ENCODE measurements around the gene CCDC14.
"Not testable (repeated sequence)": the region's sequence is repeated elsewhere in the genome, so short reads cannot be mapped to it uniquely, and the experiment has no call there.

Gene CCDC14

GRCh38 chr3:123890162-123890561 lies 70.9 kb downstream of the CCDC14 start:
- not testable (repeated sequence) for H3K27ac ChIP-seq (replicated peaks; ENCODE audit: low read length); H2BK120ac ChIP-seq (ENCODE audit: low read depth, low read length); H2BK12ac ChIP-seq (ENCODE audit: low read length); H2AK5ac ChIP-seq (ENCODE audit: low read depth, low read length); DNase-seq (ENCODE audit: low spot score); H4K91ac ChIP-seq (ENCODE audit: low read depth, low read length, poor library complexity); H3K4me1 ChIP-seq (ENCODE audit: control insufficient read depth in 2 of 2, insufficient read depth in 1 of 2, low read depth in 1 of 2, low read length in 2 of 2); H4K8ac ChIP-seq (ENCODE audit: low read depth, low read length); H3K4me2 ChIP-seq (ENCODE audit: insufficient read depth, low read length, poor library complexity, severe bottlenecking); H3K27me3 ChIP-seq (ENCODE audit: control insufficient read depth in 3 of 3, insufficient read depth in 3 of 3, low read depth in 1 of 3, low read length in 3 of 3); H3K4me3 ChIP-seq (ENCODE audit: low read length in 2 of 2); H3K79me1 ChIP-seq (ENCODE audit: low read depth, low read length); H2BK15ac ChIP-seq (ENCODE audit: low read length); H2AFZ ChIP-seq (ENCODE audit: low read length); H3K9ac ChIP-seq (ENCODE audit: low read depth, low read length, poor library complexity); H3K4ac ChIP-seq (ENCODE audit: low read length); H2BK5ac ChIP-seq (ENCODE audit: low read length); H3K23ac ChIP-seq (ENCODE audit: low read depth, low read length, poor library complexity); H3K18ac ChIP-seq (ENCODE audit: low read length); H3K36me3 ChIP-seq (replicated peaks in 1 of 2; ENCODE audit: control insufficient read depth in 2 of 2, insufficient read depth in 2 of 2, low read length in 2 of 2); H3K14ac ChIP-seq (ENCODE audit: low read length)
- peaks cover 4 to 32% of the 10 kb centered on the region in 2 donors for H3K9me3 ChIP-seq (replicated peaks in 1 of 2; ENCODE audit: control insufficient read depth in 2 of 2, insufficient read depth in 1 of 2, low read depth in 1 of 2, low read length in 2 of 2)
- no CpG with 5 or more reads among the region's 3 CpGs for WGBS, 2 donors (ENCODE audit: extremely low coverage in 2 of 2, insufficient read length in 2 of 2, insufficient replicate concordance in 1 of 2)

DNA sequence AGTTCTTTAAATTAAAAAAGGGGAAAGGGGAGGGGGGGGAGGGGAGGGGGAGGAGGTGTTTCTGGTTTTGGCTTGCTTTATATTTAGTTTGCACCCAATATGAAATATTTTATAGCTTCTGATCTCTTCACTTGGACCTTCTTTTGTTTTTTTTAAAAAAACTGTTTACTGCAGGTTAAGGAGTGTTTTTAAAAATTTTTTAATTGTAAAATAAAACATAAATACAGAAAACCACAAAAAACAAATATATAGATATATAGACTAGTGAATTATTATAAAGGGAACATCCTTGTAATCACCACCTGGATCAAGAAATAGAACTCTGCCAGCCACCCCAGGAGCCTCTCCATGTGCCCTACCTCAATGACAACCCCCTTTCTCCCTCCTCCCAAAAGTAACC lies 76.0 kb downstream of the CCDC14 start:
- Histone ChIP-seq H3K9me3 (replicated peaks in 1 of 2; ENCODE audit: control insufficient read depth in 2 of 2, insufficient read depth in 1 of 2, low read depth in 1 of 2, low read length in 2 of 2) (peaks cover 0 to 7% of the 10 kb centered on the region in 2 donors), H2BK120ac (ENCODE audit: low read depth, low read length) (no peak overlapping the region), H2AK5ac (ENCODE audit: low read depth, low read length) (no peak overlapping the region), H3K23ac (ENCODE audit: low read depth, low read length, poor library complexity) (no peak overlapping the region), H3K27me3 (ENCODE audit: control insufficient read depth in 3 of 3, insufficient read depth in 3 of 3, low read depth in 1 of 3, low read length in 3 of 3) (no peaks in the 10 kb centered on the region), H3K4me1 (ENCODE audit: control insufficient read depth in 2 of 2, insufficient read depth in 1 of 2, low read depth in 1 of 2, low read length in 2 of 2) (peaks cover 9 to 26% of the 10 kb centered on the region in 2 donors), H3K9ac (ENCODE audit: low read depth, low read length, poor library complexity) (no peak overlapping the region), H3K27ac (replicated peaks; ENCODE audit: low read length) (no peak overlapping the region), H3K36me3 (replicated peaks in 1 of 2; ENCODE audit: control insufficient read depth in 2 of 2, insufficient read depth in 2 of 2, low read length in 2 of 2) (no peaks in the 10 kb centered on the region), H3K79me1 (ENCODE audit: low read depth, low read length) (peaks cover 2% of the 10 kb centered on the region), H3K14ac (ENCODE audit: low read length) (no peak overlapping the region), H4K8ac (ENCODE audit: low read depth, low read length) (no peak overlapping the region), H4K91ac (ENCODE audit: low read depth, low read length, poor library complexity) (no peak overlapping the region), H3K18ac (ENCODE audit: low read length) (no peak overlapping the region), H2BK5ac (ENCODE audit: low read length) (no peak overlapping the region), H3K4me3 (ENCODE audit: low read length in 2 of 2) (peak overlapping the region in 1 of 2 donors; percentile 51), H2BK12ac (ENCODE audit: low read length) (no peak overlapping the region), H3K4ac (ENCODE audit: low read length) (no peak overlapping the region), H2AFZ (ENCODE audit: low read length) (no peak overlapping the region), H2BK15ac (ENCODE audit: low read length) (no peak overlapping the region), H3K4me2 (ENCODE audit: insufficient read depth, low read length, poor library complexity, severe bottlenecking) (no peak overlapping the region)
- DNase-seq (ENCODE audit: low spot score): no peak

DNA sequence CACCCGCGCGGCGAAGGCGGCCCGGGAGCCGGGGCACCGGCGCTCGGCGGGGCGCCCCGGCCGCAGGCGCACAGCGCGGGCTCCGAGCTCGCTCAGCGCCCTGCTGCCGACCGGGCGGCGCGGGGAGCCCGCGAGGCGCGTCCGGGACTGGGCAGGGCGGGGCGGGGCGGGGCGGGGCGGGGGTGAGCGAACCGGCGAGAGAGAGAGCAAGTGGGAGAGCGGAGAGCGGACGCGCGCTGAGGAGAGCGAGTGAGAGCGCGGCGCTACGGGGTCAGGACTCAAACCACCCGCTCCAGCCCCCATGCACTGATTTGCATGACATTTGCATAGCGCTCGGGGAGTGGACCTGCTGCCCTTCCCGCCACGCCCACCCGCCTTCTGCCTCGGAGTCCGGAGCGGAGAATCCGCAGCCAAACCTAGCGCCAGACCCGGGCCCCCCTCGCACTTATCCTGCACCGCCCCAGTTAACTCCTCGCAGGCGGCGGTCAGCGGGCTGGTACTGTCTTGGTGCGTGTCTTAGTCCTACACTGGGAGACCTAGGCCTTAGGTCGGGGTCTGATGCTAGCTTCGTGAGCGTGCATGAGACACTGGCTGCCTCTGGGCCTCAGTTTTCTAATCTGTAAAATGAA lies 76.7 kb downstream of the CCDC14 start, which contains the start of gene MYLK:
MYLK (minus strand) TSS at position 130 of the 629 bp plus-strand sequence. CDS start 90,491 bp downstream, outside the sequence.
- Histone ChIP-seq H3K27ac (replicated peaks; ENCODE audit: low read length) (peak within 1 kb of the TSS; percentile 72), H3K4ac (ENCODE audit: low read length) (no peak within 1 kb of the TSS)

DNA sequence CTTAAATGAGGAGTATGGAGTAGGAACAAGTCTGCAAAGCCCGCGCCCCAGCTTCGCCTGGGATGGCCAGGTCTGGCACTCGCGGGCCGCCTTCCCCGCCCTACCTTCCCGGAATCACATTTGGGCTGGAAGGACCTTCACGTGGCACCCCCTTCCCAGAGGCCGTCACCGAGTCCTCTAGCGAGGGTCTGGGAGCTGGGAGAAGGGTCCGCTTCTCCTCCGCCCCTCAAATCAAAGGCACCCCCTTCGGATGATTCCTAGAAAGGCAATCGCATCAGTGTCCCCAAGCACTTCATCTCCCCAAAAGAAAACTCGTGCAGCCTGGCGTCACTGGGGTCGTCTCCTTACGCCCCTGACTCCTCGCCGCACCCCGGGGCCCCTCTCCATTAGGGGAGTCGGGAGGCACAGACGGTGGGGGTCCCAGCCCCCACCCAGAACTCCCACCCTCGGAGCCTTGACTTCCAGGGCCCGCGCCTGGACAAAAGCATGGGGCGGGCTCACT lies 77.3 kb downstream of the CCDC14 start:
- no peak overlapping the region for H3K4ac ChIP-seq (ENCODE audit: low read length)
- no CpG with 5 or more reads among the region's 29 CpGs for WGBS, 2 donors (ENCODE audit: extremely low coverage in 2 of 2, insufficient read length in 2 of 2, insufficient replicate concordance in 1 of 2)

More for the DNA sequence above, 76.7 kb downstream of the CCDC14 start, which contains the start of gene MYLK:
- Histone ChIP-seq H3K4me1 (ENCODE audit: control insufficient read depth in 2 of 2, insufficient read depth in 1 of 2, low read depth in 1 of 2, low read length in 2 of 2) (peaks cover 9 to 27% of the 10 kb centered on the region in 2 donors), H4K8ac (ENCODE audit: low read depth, low read length) (no peak within 1 kb of the TSS), H2AFZ (ENCODE audit: low read length) (peak within 1 kb of the TSS; percentile 86), H2BK12ac (ENCODE audit: low read length) (no peak within 1 kb of the TSS), H2BK15ac (ENCODE audit: low read length) (peak within 1 kb of the TSS; percentile 1), H3K23ac (ENCODE audit: low read depth, low read length, poor library complexity) (peak within 1 kb of the TSS; percentile 27), H3K4me3 (ENCODE audit: low read length in 2 of 2) (peak within 1 kb of the TSS; percentile 51 to 91), H2BK120ac (ENCODE audit: low read depth, low read length) (no peak within 1 kb of the TSS), H3K9ac (ENCODE audit: low read depth, low read length, poor library complexity) (peak within 1 kb of the TSS; percentile 89), H2AK5ac (ENCODE audit: low read depth, low read length) (peak within 1 kb of the TSS; percentile 50), H4K91ac (ENCODE audit: low read depth, low read length, poor library complexity) (no peak within 1 kb of the TSS), H3K14ac (ENCODE audit: low read length) (peak within 1 kb of the TSS; percentile 95), H3K18ac (ENCODE audit: low read length) (peak within 1 kb of the TSS; percentile 98), H3K36me3 (replicated peaks in 1 of 2; ENCODE audit: control insufficient read depth in 2 of 2, insufficient read depth in 2 of 2, low read length in 2 of 2) (no peaks in the 10 kb centered on the region), H3K79me1 (ENCODE audit: low read depth, low read length) (peaks cover 2% of the 10 kb centered on the region), H3K4me2 (ENCODE audit: insufficient read depth, low read length, poor library complexity, severe bottlenecking) (peak within 1 kb of the TSS; percentile 96), H3K9me3 (replicated peaks in 1 of 2; ENCODE audit: control insufficient read depth in 2 of 2, insufficient read depth in 1 of 2, low read depth in 1 of 2, low read length in 2 of 2) (peaks cover 0 to 7% of the 10 kb centered on the region in 2 donors), H3K27me3 (ENCODE audit: control insufficient read depth in 3 of 3, insufficient read depth in 3 of 3, low read depth in 1 of 3, low read length in 3 of 3) (no peaks in the 10 kb centered on the region), H2BK5ac (ENCODE audit: low read length) (no peak within 1 kb of the TSS)
- peak; percentile 92 for DNase-seq (ENCODE audit: low spot score)
- no CpG with 5 or more reads among the region's 70 CpGs for WGBS, 2 donors (ENCODE audit: extremely low coverage in 2 of 2, insufficient read length in 2 of 2, insufficient replicate concordance in 1 of 2)

More for the DNA sequence above, 77.3 kb downstream of the CCDC14 start:
- Histone ChIP-seq H2AFZ (ENCODE audit: low read length) (peak overlapping the region; percentile 86), H3K18ac (ENCODE audit: low read length) (peak overlapping the region; percentile 98), H3K14ac (ENCODE audit: low read length) (peak overlapping the region; percentile 95), H3K4me2 (ENCODE audit: insufficient read depth, low read length, poor library complexity, severe bottlenecking) (peak overlapping the region; percentile 96), H3K23ac (ENCODE audit: low read depth, low read length, poor library complexity) (peak overlapping the region; percentile 27), H3K9ac (ENCODE audit: low read depth, low read length, poor library complexity) (peak overlapping the region; percentile 89), H4K91ac (ENCODE audit: low read depth, low read length, poor library complexity) (no peak overlapping the region), H2BK120ac (ENCODE audit: low read depth, low read length) (no peak overlapping the region), H2BK12ac (ENCODE audit: low read length) (no peak overlapping the region), H3K9me3 (replicated peaks in 1 of 2; ENCODE audit: control insufficient read depth in 2 of 2, insufficient read depth in 1 of 2, low read depth in 1 of 2, low read length in 2 of 2) (peaks cover 0 to 7% of the 10 kb centered on the region in 2 donors), H3K27ac (replicated peaks; ENCODE audit: low read length) (peak overlapping the region; percentile 72), H2BK15ac (ENCODE audit: low read length) (peak overlapping the region; percentile 1), H3K27me3 (ENCODE audit: control insufficient read depth in 3 of 3, insufficient read depth in 3 of 3, low read depth in 1 of 3, low read length in 3 of 3) (no peaks in the 10 kb centered on the region), H4K8ac (ENCODE audit: low read depth, low read length) (no peak overlapping the region), H2BK5ac (ENCODE audit: low read length) (no peak overlapping the region), H3K4me3 (ENCODE audit: low read length in 2 of 2) (peak overlapping the region; percentile 51 to 91), H2AK5ac (ENCODE audit: low read depth, low read length) (peak overlapping the region; percentile 50), H3K36me3 (replicated peaks in 1 of 2; ENCODE audit: control insufficient read depth in 2 of 2, insufficient read depth in 2 of 2, low read length in 2 of 2) (no peaks in the 10 kb centered on the region), H3K79me1 (ENCODE audit: low read depth, low read length) (peaks cover 2% of the 10 kb centered on the region), H3K4me1 (ENCODE audit: control insufficient read depth in 2 of 2, insufficient read depth in 1 of 2, low read depth in 1 of 2, low read length in 2 of 2) (peaks cover 9 to 27% of the 10 kb centered on the region in 2 donors)
- peak; percentile 32 for DNase-seq (ENCODE audit: low spot score)
